NOMO-1 treated with dmso at 0.1 percent for 144 hours (cell line): ENCODE measurements around the gene COL27A1.
"Not testable (repeated sequence)": the region's sequence is repeated elsewhere in the genome, so short reads cannot be mapped to it uniquely, and the experiment has no call there.

Experiments used
- DNase-seq: peaks from one replicate; lab custom pipeline; 2025; ENCODE audit not compliant: unreplicated experiment; lab: John Stamatoyannopoulos, UW

COL27A1 gene

GRCh38 chr9:114332474-114333040 is 177.2 kb downstream of the COL27A1 start:
- not testable (repeated sequence) for DNase-seq

DNA sequence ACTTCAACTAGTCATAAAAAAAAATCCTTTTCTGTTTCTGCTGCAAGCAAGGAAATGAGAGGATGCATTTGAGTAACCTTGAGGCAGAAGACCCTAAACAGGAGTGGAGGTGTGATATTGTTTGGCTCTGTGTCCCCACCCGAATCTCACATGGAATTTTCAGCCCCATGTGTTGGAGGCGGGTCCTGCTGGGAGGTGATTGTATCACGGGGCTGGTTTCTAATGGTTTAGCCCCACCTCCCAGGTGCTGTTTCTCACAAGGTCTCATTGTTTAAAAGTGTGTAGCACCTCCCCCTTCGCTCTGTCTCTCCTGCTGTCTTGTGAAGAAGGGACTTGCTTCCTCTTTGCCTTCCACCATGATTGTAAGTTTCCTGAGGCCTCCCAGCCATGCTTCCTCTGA is 178.4 kb downstream of the COL27A1 start:
- DNase-seq, result not testable (repeated sequence)

DNA sequence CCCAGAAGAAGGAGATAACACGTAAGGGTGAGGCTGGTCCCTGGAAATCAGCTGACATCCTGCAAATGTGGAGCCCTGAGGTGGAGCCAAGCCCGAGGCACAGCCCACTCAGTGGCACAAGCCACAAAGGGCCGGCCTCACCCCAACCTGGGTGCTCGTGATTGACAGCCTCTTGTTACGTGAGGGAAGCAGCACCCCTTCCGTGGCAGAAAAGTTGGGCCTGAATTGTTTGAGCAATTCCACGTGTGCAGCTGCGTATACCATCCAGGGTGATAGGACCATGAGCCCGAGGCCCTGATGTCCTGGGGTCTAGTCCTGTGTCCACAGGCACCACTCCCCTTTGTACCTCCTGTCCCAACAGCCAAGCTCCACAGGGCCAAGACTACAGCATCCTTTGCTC is 179.2 kb downstream of the COL27A1 start:
- no peak for DNase-seq

DNA sequence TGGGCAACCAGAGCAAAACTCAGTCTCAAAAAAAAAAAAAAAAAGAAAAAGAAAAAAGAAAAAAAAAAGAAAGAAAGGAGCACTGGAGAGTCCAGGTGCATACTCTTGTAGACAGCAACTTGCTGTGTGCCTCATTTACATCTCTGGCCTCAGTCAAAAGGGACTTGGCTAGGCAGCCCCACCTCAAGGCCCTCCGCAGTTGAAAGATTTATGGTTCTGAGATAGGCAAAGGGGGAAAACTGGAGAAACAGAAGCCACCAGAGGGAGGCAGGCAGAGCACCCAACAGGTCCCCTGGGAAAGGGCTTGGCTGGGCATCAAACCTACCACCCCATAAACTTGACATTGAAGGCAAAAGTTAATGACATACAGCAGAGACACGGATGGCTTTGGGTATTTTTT is 180.4 kb downstream of the COL27A1 start:
- no peak for DNase-seq

GRCh38 chr9:114336157-114336556 is 180.8 kb downstream of the COL27A1 start:
- no peak for DNase-seq

DNA sequence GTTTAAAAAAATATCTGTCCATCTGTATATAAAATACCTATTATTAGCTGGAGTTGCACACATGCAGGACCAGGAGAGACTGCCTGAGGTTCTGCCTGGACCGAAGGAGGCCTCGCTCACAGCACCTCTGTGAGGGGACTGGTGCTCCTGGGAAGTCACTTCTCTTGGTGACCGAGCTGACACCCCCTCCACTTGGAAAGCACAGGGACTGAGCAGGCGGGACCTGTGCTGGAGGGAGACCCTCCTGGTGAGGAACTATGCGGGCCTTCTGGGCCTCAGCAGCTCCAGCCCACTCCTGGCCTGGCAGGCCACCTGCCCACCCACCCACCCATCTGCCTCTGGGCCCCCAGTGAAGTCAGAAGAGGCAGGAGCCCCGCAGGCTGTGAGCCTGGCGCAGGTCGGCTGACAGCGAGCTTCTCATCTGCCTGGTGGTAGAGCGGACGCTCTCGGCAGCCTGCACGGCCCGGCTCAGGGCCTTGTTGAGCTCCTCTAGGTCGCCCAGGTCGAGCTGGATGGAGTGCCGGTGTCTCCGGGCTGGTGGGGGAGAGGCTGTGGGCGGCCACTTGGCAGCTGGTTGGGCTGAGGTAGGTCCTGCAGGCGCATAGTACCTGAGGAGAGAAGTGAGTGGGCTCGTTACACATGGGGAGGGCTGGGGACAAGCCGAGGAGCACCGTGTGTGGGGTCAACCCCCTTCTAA is 181.5 kb downstream of the COL27A1 start:
- no peak for DNase-seq

DNA sequence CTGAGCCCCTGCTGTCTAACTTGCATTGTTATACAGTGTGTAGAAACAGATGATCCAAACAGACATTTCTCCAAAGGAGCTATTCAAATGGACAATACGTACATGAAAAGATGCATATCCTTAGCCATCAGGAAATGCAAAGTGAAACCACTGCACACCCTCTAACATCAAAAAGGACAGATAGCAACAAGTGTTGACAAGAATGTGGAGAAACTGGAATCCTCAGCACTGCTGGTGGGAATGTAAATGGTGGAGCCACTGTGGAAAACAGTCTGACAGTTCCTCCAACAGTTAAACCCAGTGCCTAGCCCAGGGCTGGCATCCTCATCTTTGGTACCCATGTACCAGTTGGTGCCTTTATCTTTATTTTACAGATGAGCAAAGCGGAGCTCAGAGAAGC is 182.8 kb downstream of the COL27A1 start:
- DNase-seq, result no peak

DNA sequence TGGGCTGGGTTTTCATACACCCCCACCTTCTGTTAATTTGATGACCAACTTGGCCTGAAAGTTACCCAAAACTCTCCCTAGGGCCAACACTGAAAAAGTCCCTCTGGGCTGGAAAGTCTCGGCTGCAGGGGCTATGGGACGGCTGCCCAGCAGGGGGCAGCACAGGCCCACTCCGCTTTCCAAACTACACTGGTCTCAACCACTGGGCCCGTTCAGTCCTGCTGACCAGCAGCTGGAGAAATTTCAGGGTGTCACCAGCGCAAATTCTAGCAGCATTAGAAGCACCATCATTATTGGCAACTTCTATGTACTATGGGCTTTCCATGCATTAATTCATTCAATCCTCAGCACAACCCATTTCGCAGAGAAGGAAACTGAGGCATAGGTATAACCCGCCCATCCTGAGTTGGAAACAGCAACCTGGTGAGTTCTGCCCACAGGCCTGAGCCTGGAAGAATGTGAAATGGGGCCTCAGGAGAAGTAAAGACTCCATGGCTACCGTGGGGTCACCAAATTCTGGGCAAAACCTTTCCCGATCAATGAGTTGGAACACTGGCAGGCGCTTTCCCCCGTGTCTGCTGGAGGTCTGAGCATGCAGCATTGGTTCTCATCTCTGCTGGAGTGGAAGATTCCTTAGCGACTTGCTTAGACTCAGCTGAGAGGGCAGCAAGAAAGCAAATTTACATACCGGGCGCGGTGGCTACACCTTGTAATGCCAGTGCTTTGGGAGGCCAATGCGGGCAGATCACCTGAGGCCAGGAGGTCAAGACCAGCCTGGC is 184.0 kb downstream of the COL27A1 start:
- no peak for DNase-seq

DNA sequence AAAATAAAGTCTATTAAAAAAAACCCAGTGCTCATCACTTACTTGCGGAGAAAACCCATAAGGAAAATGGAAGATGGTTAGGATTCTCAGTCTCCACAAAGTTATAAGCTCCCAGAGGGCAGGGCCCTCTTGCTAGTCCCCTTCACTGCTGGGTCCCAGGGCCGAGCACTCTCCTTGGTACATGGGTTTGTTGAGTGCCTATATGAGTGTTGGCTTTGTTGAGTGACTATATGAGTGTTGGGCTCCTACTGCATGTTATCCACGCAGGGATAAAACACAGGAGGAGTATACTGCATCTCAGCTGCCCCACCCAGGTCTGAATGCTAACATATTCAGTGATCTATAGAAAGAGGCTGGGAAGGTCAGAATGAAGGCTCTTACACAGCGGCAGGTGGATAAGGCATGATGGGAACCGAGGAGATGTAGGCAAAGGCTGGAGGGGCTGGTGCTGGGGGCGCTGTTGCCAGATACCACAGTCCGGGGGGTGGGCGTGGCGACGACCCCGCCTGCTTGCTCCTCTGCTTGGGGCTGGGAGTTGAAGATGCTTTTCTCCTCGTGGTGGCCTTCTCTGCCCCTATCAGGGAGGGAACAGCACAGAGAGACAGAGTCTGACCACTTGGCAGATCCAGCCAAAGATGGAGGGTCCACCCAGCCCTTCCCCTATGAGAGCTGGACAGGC is 186.0 kb downstream of the COL27A1 start:
- DNase-seq, result no peak

GRCh38 chr9:114341991-114342390 is 186.7 kb downstream of the COL27A1 start:
- no peak for DNase-seq

- DNase-seq, result no peak
Measured at GRCh38 chr9:114342755-114343440, 187.6 kb downstream of the COL27A1 start.

GRCh38 chr9:114343471-114344187 is 188.3 kb downstream of the COL27A1 start:
- DNase-seq, result no peak

- no peak for DNase-seq
Measured at GRCh38 chr9:114344188-114344566, 188.8 kb downstream of the COL27A1 start.

- DNase-seq, result no peak
Measured at GRCh38 chr9:114344692-114345091, 189.4 kb downstream of the COL27A1 start.

DNA sequence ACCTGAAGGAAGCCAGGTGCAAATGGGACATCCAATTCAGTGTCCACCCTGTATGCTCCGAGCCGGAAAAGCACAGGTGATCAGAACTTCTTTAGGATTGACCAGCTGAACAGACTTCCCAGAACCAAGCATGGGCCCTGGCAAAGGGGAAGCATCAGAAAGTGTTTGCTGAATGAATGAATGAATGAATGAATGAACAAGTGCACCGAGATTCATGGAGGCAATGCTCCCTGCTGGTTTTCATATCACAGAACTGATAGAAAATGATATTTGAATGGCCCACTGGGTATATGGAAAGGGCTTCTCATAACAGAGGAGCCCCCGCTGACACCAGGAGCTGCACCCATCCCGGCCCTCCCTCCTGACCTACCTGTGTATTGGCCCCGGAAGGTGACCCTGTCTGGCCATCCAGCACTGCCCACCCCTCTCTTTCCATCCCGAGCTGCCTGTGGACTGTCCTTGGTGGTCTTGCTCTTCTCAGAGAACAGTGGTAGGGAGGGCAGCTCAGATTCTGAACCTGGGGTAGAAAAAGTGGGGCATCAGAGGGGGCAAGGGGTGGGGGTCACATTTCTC is 190.2 kb downstream of the COL27A1 start:
- no peak for DNase-seq

DNA sequence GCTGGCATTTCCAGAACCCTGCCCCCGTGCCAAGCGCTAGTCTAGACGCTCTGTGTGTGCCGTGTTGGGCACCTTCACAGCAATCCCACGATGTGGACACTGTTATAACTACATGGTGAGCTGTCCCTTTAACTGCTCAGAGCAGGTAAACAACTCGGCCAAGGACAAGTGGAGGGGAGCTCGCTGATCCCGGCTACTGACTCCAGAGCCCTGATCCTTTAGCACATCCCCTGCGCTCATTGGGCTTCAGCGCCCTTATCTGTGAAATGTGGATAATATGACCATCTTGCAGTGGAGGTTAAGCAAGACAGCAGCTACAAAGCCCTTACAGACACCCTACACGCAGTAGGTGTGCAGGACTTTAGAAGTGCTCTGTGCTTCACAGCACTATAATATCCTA is 190.8 kb downstream of the COL27A1 start:
- DNase-seq, result no peak

DNA sequence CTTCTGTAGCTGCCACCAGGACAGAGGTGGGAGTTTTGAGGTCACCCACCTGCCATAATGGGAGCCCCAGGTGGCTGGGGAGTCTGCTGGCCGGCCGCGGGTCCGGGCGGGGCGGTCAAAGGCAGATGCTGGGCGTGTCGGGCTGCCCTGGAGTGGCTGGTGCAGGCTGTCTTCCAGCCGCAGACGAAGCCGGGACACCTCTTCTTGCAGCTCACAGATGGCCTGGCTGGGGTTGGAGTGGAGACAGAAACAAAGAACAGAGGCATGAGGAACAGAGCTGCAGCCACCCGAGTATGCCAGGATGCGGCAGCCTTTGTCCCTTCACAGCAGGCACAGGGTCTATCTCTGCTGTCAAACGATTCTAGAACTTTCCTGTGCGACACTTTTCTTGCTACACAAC is 192.3 kb downstream of the COL27A1 start:
- DNase-seq, result no peak

DNA sequence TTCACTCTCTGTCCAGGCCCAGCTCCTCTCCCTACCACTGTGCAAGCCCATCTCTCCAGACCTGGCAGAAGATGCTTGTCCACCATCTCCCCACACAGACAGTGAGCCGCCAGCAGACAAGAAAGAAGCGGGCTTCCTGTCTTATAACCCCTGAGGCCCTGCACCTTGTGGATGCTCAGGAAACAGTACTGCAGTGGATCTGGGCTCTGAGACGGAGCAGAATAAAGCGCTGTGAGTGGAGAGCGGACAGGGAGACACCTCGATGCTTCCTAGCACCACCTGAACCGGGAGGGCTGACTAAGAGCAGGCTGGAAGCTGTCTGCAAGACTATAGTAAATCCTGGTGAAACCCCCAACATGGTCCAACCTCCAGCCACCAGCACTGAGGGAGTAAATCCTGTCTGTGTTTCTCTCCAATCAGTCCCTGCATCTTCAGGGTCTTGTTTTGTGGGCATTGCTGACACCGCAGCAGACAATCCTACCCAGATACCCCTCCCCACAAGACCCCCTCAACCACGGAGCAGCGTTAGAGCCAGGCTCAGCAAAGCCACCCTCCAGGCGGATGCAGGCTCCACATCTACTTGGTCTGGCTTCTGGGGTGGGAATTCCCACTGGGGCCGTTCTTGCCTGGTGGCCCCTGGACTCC is 193.0 kb downstream of the COL27A1 start:
- no peak for DNase-seq

GRCh38 chr9:114348906-114349482 is 193.7 kb downstream of the COL27A1 start:
- peak; percentile 88 for DNase-seq
